H9 (cell line): ENCODE data around the gene ATP1A2. TPM values are rescaled to one million over a fixed set of nuclear protein-coding genes. Genes with fewer than 3 reads are reported as not detected.

Source experiments
- DNase-seq: peaks from one replicate; pipeline ENCODE4 v3.0.0-alpha.2; 2017
- H2AFZ ChIP-seq: one replicate; pipeline ENCODE4 v1.6.1; 2013; ENCODE audit warnings: mild to moderate bottlenecking, low read length, control low read depth, moderate library complexity
- H2AK5ac ChIP-seq: 2 replicates; pipeline ENCODE4 v1.6.1; 2013; ENCODE audit warnings: low read length, control low read depth, mixed read lengths; ENCODE audit not compliant: insufficient read length
- H2BK120ac ChIP-seq: one replicate; pipeline ENCODE4 v1.6.1; 2013; ENCODE audit warnings: low read depth, mild to moderate bottlenecking, low read length, control low read depth, inconsistent platforms; ENCODE audit not compliant: poor library complexity, severe bottlenecking
- H2BK12ac ChIP-seq: 2 replicates; pipeline ENCODE4 v1.6.1; 2013; ENCODE audit warnings: low read length, control low read depth, mixed read lengths, low read depth; ENCODE audit not compliant: insufficient read length
- H2BK15ac ChIP-seq: 2 replicates; pipeline ENCODE4 v1.6.1; 2013; ENCODE audit warnings: low read depth, low read length, control low read depth
- H2BK20ac ChIP-seq: one replicate; pipeline ENCODE4 v1.6.1; 2013; ENCODE audit warnings: low read depth, mild to moderate bottlenecking, low read length, control low read depth, inconsistent platforms; ENCODE audit not compliant: poor library complexity, severe bottlenecking
- H2BK5ac ChIP-seq: 2 replicates; pipeline ENCODE4 v1.6.1; 2013; ENCODE audit warnings: low read length, control low read depth, mixed read lengths; ENCODE audit not compliant: insufficient read length
- H3K14ac ChIP-seq: 2 replicates; pipeline ENCODE4 v1.6.1; 2013; ENCODE audit warnings: low read length, control low read depth; ENCODE audit not compliant: insufficient read depth
- H3K18ac ChIP-seq: 2 replicates; pipeline ENCODE4 v1.6.1; 2013; ENCODE audit warnings: low read depth, mild to moderate bottlenecking, mixed read lengths, low read length, control low read depth; ENCODE audit not compliant: insufficient read length
- H3K23ac ChIP-seq: 2 replicates; pipeline ENCODE4 v1.6.1; 2013; ENCODE audit warnings: low read length, control low read depth, mixed read lengths, low read depth; ENCODE audit not compliant: insufficient read length
- H3K23me2 ChIP-seq: 2 replicates; pipeline ENCODE4 v1.6.1; 2013; ENCODE audit warnings: low read depth, mild to moderate bottlenecking, mixed read lengths, low read length, control low read depth; ENCODE audit not compliant: insufficient read length, poor library complexity, severe bottlenecking
- H3K27ac ChIP-seq: 2 replicates; pipeline ENCODE4 v1.5.1; 2013; ENCODE audit warnings: low read length, control low read depth, mixed read lengths, low read depth; ENCODE audit not compliant: insufficient read length
- H3K27me3 ChIP-seq: 2 replicates; pipeline ENCODE4 v1.6.1; 2013; ENCODE audit warnings: low read length, control low read depth, inconsistent platforms; ENCODE audit not compliant: insufficient read depth
- H3K4ac ChIP-seq: 2 replicates; pipeline ENCODE4 v1.6.1; 2013; ENCODE audit warnings: low read depth, mild to moderate bottlenecking, control low read depth, inconsistent platforms, low read length, moderate library complexity
- H3K4me1 ChIP-seq: 2 replicates; pipeline ENCODE4 v1.6.1; 2013; ENCODE audit warnings: low read length, control low read depth, inconsistent platforms; ENCODE audit not compliant: insufficient read depth
- H3K4me2 ChIP-seq: 2 replicates; pipeline ENCODE4 v1.6.1; 2013; ENCODE audit warnings: low read length, control low read depth, mixed read lengths; ENCODE audit not compliant: insufficient read length, insufficient read depth
- H3K56ac ChIP-seq: 2 replicates; pipeline ENCODE4 v1.6.1; 2013; ENCODE audit warnings: low read depth, mild to moderate bottlenecking, mixed read lengths, low read length, control low read depth; ENCODE audit not compliant: insufficient read length
- H3K79me1 ChIP-seq: 2 replicates; pipeline ENCODE4 v1.6.1; 2013; ENCODE audit warnings: low read depth, mild to moderate bottlenecking, moderate library complexity, low read length, control low read depth, inconsistent platforms; ENCODE audit not compliant: insufficient read depth, poor library complexity, severe bottlenecking
- H3K79me2 ChIP-seq: 2 replicates; pipeline ENCODE4 v1.6.1; 2013; ENCODE audit warnings: low read length, control low read depth, inconsistent platforms; ENCODE audit not compliant: insufficient read depth
- H3K9ac ChIP-seq: 2 replicates; pipeline ENCODE4 v1.6.1; 2013; ENCODE audit warnings: low read length, control low read depth, mixed read lengths; ENCODE audit not compliant: insufficient read length; ENCODE audit errors: extremely low read depth
- H3K9me3 ChIP-seq: one replicate; pipeline ENCODE4 v1.6.1; 2013; ENCODE audit warnings: low read depth, low read length, inconsistent platforms; ENCODE audit not compliant: control insufficient read depth
- H3T11ph ChIP-seq: one replicate; pipeline ENCODE4 v1.6.1; 2013; ENCODE audit warnings: mild to moderate bottlenecking, low read length, control low read depth, inconsistent platforms
- H4K20me1 ChIP-seq: one replicate; pipeline ENCODE4 v1.6.1; 2013; ENCODE audit not compliant: control insufficient read depth, insufficient read length, insufficient read depth
- H4K5ac ChIP-seq: 2 replicates; pipeline ENCODE4 v1.6.1; 2013; ENCODE audit warnings: low read depth, mild to moderate bottlenecking, mixed read lengths, low read length, control low read depth; ENCODE audit not compliant: insufficient read length
- H4K8ac ChIP-seq: replicated peaks from 2 replicates; pipeline ENCODE4 v1.6.1; 2013; ENCODE audit warnings: low read length, control low read depth, mixed read lengths, low read depth; ENCODE audit not compliant: insufficient read length
- H4K91ac ChIP-seq: 2 replicates; pipeline ENCODE4 v1.6.1; 2013; ENCODE audit warnings: low read depth, mild to moderate bottlenecking, moderate library complexity, mixed read lengths, low read length, control low read depth; ENCODE audit not compliant: insufficient read length
- H3K27ac Mint-ChIP-seq, 3 experiments: 2 replicates in 2 of 3; 3 replicates in 1 of 3; pipeline ENCODE4 v1.8.0; 2020 to 2021; ENCODE audit warnings: mixed read lengths in 3 of 3, mild to moderate bottlenecking in 1 of 3, moderate library complexity in 1 of 3
- H3K27me3 Mint-ChIP-seq: 2 replicates; pipeline ENCODE4 v1.8.0; 2021; ENCODE audit warnings: low read depth, mild to moderate bottlenecking, moderate library complexity, mixed read lengths
- H3K36me3 Mint-ChIP-seq, 3 experiments: 2 replicates in 2 of 3; 3 replicates in 1 of 3; pipeline ENCODE4 v1.8.0; 2020 to 2021; ENCODE audit warnings: low read depth in 3 of 3, mixed read lengths in 3 of 3; ENCODE audit not compliant: insufficient read depth in 1 of 3
- H3K4me1 Mint-ChIP-seq, 2 experiments: 2 replicates each; pipeline ENCODE4 v1.8.0; 2020; ENCODE audit warnings: mixed read lengths in 2 of 2
- H3K4me3 Mint-ChIP-seq, 2 experiments: 2 replicates in 1 of 2; 3 replicates in 1 of 2; pipeline ENCODE4 v1.8.0; 2020 to 2021; ENCODE audit warnings: mild to moderate bottlenecking in 2 of 2, mixed read lengths in 2 of 2, moderate library complexity in 1 of 2
- H3K9me3 Mint-ChIP-seq, 2 experiments: 2 replicates in 1 of 2; 3 replicates in 1 of 2; pipeline ENCODE4 v1.8.0; 2020; ENCODE audit warnings: mild to moderate bottlenecking in 2 of 2, mixed read lengths in 2 of 2, moderate library complexity in 1 of 2
- CTCF ChIP-seq: fragments of 200-600 bp; sonication (generic); conservative IDR thresholded peaks from 3 replicates; pipeline ENCODE4 v1.8.0; 2021; ENCODE audit warnings: antibody characterized with exemption, mild to moderate bottlenecking
- WGBS: extraction: QIAGEN DNeasy Blood & Tissue Kit; methylation state at CpG from one replicate; pipeline ENCODE4 v1.1.7; 2013; ENCODE audit warnings: missing lambda C conversion rate, low lambda C conversion rate, mixed read lengths; ENCODE audit not compliant: insufficient read length; ENCODE audit errors: extremely low coverage; 5-methylcytosine and 5-hydroxymethylcytosine counted together
- total RNA-seq: library from RNA; stranded (reverse); gene quantifications from 2 replicates; pipeline ENCODE4 v1.2.1, GENCODE V29; 2021

The ATP1A2 gene
- total RNA-seq, 1 experiment from 2014 or later: 3.0 TPM

GRCh38 chr1:160169553-160170399, 54.2 kb downstream of the ATP1A2 start:
- no peak overlapping the region for H2BK15ac ChIP-seq
- H3T11ph ChIP-seq: no peak overlapping the region
- Mint-ChIP-seq H3K27me3 (peaks cover 72% of the 10 kb centered on the region), H3K4me1 (peaks cover 53 to 56% of the 10 kb centered on the region in 2 experiments), H3K4me3 (peak overlapping the region; percentile 37 to 52), H3K27ac (peak overlapping the region; percentile 69 to 98 (median 94); a peak in 6 of 7 replicates), H3K36me3 (peaks cover 0 to 3% (median 0%) of the 10 kb centered on the region in 3 experiments; a peak in 1 of 7 replicates), H3K9me3 (no peaks in the 10 kb centered on the region; a peak in 1 of 5 replicates)
- H4K20me1 ChIP-seq: no peaks in the 10 kb centered on the region
- TF ChIP-seq CTCF: no peak
- H3K9me3 ChIP-seq: no peaks in the 10 kb centered on the region
- no peak overlapping the region for H2AK5ac ChIP-seq
- H2BK20ac ChIP-seq: no peak overlapping the region
- H3K27ac ChIP-seq: peak overlapping the region; percentile 80
- no peaks in the 10 kb centered on the region for H3K23me2 ChIP-seq
- no peak overlapping the region for H3K56ac ChIP-seq
- H3K4me1 ChIP-seq: peaks cover 26% of the 10 kb centered on the region
- no peak overlapping the region for H3K4ac ChIP-seq
- peak; percentile 91 for DNase-seq
- H4K91ac ChIP-seq: no peak overlapping the region
- no peak overlapping the region for H3K23ac ChIP-seq
- peak overlapping the region; percentile 65 for H3K18ac ChIP-seq
- H3K9ac ChIP-seq: no peak overlapping the region
- H2BK5ac ChIP-seq: no peak overlapping the region
- no peak overlapping the region for H3K14ac ChIP-seq
- H2BK12ac ChIP-seq: no peak overlapping the region
- whole genome bisulfite sequencing: no CpG with 5 or more reads among the region's 15 CpGs
- H3K79me1 ChIP-seq: no peaks in the 10 kb centered on the region
- H3K4me2 ChIP-seq: peak overlapping the region; percentile 57
- peak overlapping the region; percentile 54 for H2BK120ac ChIP-seq
- H2AFZ ChIP-seq: no peak overlapping the region
- no peak overlapping the region for H4K8ac ChIP-seq
- H4K5ac ChIP-seq: no peak overlapping the region
- H3K79me2 ChIP-seq: no peaks in the 10 kb centered on the region
- H3K27me3 ChIP-seq: no peaks in the 10 kb centered on the region
